Fibroblast of lung (primary cell): ENCODE results near the gene ERGIC1. TPM values are rescaled to one million over a fixed set of nuclear protein-coding genes. Genes with fewer than 3 reads are reported as not detected.

ENCODE experiments used
- DNase-seq, 2 donors: peaks; one replicate each; pipeline versions ENCODE4 v3.0.0 to v3.0.0-alpha.2; 2010; ENCODE audit warnings: low read depth in 2 of 2
- H2AFZ ChIP-seq: 2 replicates; pipeline ENCODE4 v1.5.1; 2012; ENCODE audit warnings: low read length, control low read depth, inconsistent platforms
- H3K27ac ChIP-seq: 2 replicates; pipeline ENCODE4 v1.5.1; 2011; ENCODE audit warnings: low read length, control low read depth; ENCODE audit not compliant: insufficient read depth
- H3K27me3 ChIP-seq: 2 replicates; pipeline ENCODE4 v1.5.1; 2011; ENCODE audit warnings: mild to moderate bottlenecking, low read length; ENCODE audit not compliant: control insufficient read depth, insufficient read depth
- H3K36me3 ChIP-seq: 2 replicates; pipeline ENCODE4 v1.5.1; 2011; ENCODE audit warnings: low read length; ENCODE audit not compliant: control insufficient read depth, insufficient read depth
- H3K4me1 ChIP-seq: 2 replicates; pipeline ENCODE4 v1.5.1; 2011; ENCODE audit warnings: low read length; ENCODE audit not compliant: control insufficient read depth, insufficient read depth; ENCODE audit errors: extremely low read depth
- H3K4me2 ChIP-seq: 2 replicates; pipeline ENCODE4 v1.5.1; 2011; ENCODE audit warnings: low read length, control low read depth; ENCODE audit not compliant: insufficient read depth; ENCODE audit errors: extremely low read depth
- H3K4me3 ChIP-seq, 4 experiments: fragments of 200-600 bp in 1 of 4; sonication (generic) in 1 of 4; replicated peaks in 1 of 4; 2 replicates each; pipeline ENCODE4 v1.5.1; 2011 to 2016; ENCODE audit warnings: low read length in 4 of 4, low read depth in 3 of 4, mild to moderate bottlenecking in 3 of 4, control low read depth in 2 of 4, inconsistent platforms in 1 of 4, mixed read lengths in 1 of 4; ENCODE audit not compliant: insufficient read depth in 1 of 4; ENCODE audit errors: control extremely low read depth in 1 of 4
- H3K79me2 ChIP-seq: 2 replicates; pipeline ENCODE4 v1.5.1; 2012; ENCODE audit warnings: mild to moderate bottlenecking, low read length, inconsistent platforms; ENCODE audit not compliant: control insufficient read depth, insufficient read depth
- H3K9ac ChIP-seq: 2 replicates; pipeline ENCODE4 v1.5.1; 2011; ENCODE audit warnings: mild to moderate bottlenecking, low read length, control low read depth; ENCODE audit not compliant: insufficient read depth
- H3K9me3 ChIP-seq: 2 replicates; pipeline ENCODE4 v1.5.1; 2012; ENCODE audit warnings: low read depth, low read length; ENCODE audit not compliant: control insufficient read depth, insufficient read depth
- H4K20me1 ChIP-seq: 2 replicates; pipeline ENCODE4 v1.5.1; 2011; ENCODE audit warnings: low read length; ENCODE audit not compliant: control insufficient read depth, insufficient read depth; ENCODE audit errors: extremely low read depth
- CTCF ChIP-seq, 2 donors: IDR thresholded peaks in 1 of 2; conservative IDR thresholded peaks in 1 of 2; 1 replicate in 1 of 2; 2 replicates in 1 of 2; pipeline ENCODE4 v1.5.1; 2011 to 2012; ENCODE audit warnings: low read length in 2 of 2, control low read depth in 1 of 2, inconsistent platforms in 1 of 2, low read depth in 1 of 2, mild to moderate bottlenecking in 1 of 2
- EZH2 ChIP-seq: IDR thresholded peaks from 2 replicates; pipeline ENCODE4 v1.5.1; 2012; ENCODE audit warnings: low read length, control low read depth, mild to moderate bottlenecking; ENCODE audit errors: missing control alignments
- polyA plus RNA-seq, 2 donors: library from polyadenylated mRNA; depleted of rRNA in 1 of 2; stranded (reverse) in 1 of 2; unstranded in 1 of 2; fragments of >200 nt; gene quantifications; 2 replicates each; pipeline ENCODE4 v1.2.1, GENCODE V29; 2011 to 2012; ENCODE audit warnings: missing spikeins in 1 of 2
- total RNA-seq: library from RNA; depleted of rRNA; stranded (reverse); fragments of >200 nt; gene quantifications from 2 replicates; pipeline ENCODE4 v1.2.1, GENCODE V29; 2014

Gene ERGIC1
- total and polyA plus RNA-seq, 2 donors (not counting 1 experiment from before 2014, with no cell fraction given) = 113 to 171 TPM

DNA sequence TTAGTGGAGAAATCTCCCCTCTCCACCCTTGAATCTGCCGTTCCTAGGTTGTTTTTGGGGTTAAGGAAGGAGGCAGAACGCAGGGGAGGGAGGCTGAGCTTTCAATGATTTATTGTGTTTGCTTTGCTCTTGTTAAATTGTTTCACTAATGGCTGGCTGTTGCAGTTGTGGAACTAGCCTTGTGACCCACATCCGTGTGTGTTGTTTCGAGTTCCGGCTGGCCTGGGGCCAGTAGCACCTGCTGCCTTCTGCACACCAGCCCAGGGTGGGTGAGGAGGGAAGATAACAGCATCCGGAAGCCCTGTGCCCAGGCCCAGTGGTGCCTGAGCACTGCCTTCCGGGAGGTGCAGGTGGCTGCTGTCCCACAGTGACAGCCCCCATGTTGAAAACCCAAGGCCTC lies 3.6 kb downstream of the ERGIC1 start:
- Histone ChIP-seq H3K36me3 (peaks cover 3% of the 10 kb centered on the region), H3K4me2 (no peak overlapping the region), H3K4me1 (peaks cover 10% of the 10 kb centered on the region), H2AFZ (no peak overlapping the region), H4K20me1 (no peaks in the 10 kb centered on the region), H3K9me3 (no peaks in the 10 kb centered on the region), H3K79me2 (peaks cover 68% of the 10 kb centered on the region), H3K27me3 (no peaks in the 10 kb centered on the region), H3K9ac (no peak overlapping the region), H3K27ac (no peak overlapping the region), H3K4me3 (no peak overlapping the region)
- TF ChIP-seq CTCF (conservative IDR thresholded peaks at IDR 0.05 in 1 of 2, IDR thresholded peaks at IDR 0.05 in 1 of 2; ENCODE audit: low read depth in 1 of 2, low read length in 2 of 2) (no peak), EZH2 (no peak)
- DNase-seq = no peak

DNA sequence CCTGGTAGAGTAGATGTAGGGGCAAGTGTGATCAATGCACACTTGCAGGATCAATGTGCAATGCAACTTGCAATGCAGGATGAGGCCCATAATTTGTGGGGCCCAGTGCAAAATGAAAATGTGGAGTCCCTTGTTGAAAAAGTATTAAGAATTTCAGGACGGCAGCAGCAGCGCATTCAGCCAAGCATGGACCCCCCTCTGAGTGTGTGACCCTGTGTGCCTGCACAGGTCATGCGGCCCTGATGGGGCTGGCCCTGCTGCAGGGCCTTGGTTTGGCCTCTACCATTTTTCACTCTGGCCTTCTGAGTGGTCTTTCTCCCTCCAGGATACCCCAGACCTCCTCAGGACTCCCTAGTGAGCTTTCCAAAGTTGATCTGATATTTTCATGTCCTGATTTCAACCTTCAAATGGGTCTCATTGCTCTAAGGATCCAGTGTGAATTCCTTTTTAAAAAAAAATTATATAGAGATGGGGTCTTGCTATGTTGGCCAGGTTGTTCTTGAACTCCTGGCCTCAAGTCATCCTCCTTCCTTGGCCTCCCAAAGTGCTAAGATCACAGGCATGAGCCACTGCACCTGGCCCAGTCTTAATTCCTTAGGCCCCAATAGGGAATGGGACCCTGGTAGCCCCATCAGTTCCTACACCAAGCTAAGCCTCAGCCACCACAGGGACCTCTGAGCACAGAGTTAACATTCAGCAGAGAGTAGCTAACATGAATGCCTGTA lies 4.3 kb downstream of the ERGIC1 start:
- Histone ChIP-seq H3K4me2 (no peak overlapping the region), H3K27ac (no peak overlapping the region), H3K9me3 (no peaks in the 10 kb centered on the region), H3K36me3 (peaks cover 3% of the 10 kb centered on the region), H3K4me3 (no peak overlapping the region), H3K27me3 (no peaks in the 10 kb centered on the region), H3K4me1 (peaks cover 9% of the 10 kb centered on the region), H3K79me2 (peaks cover 71% of the 10 kb centered on the region), H2AFZ (no peak overlapping the region), H4K20me1 (no peaks in the 10 kb centered on the region), H3K9ac (no peak overlapping the region)
- no peak for DNase-seq
- no peak for TF ChIP-seq EZH2
- TF ChIP-seq CTCF (conservative IDR thresholded peaks at IDR 0.05 in 1 of 2, IDR thresholded peaks at IDR 0.05 in 1 of 2; ENCODE audit: low read depth in 1 of 2, low read length in 2 of 2) = no peak

DNA sequence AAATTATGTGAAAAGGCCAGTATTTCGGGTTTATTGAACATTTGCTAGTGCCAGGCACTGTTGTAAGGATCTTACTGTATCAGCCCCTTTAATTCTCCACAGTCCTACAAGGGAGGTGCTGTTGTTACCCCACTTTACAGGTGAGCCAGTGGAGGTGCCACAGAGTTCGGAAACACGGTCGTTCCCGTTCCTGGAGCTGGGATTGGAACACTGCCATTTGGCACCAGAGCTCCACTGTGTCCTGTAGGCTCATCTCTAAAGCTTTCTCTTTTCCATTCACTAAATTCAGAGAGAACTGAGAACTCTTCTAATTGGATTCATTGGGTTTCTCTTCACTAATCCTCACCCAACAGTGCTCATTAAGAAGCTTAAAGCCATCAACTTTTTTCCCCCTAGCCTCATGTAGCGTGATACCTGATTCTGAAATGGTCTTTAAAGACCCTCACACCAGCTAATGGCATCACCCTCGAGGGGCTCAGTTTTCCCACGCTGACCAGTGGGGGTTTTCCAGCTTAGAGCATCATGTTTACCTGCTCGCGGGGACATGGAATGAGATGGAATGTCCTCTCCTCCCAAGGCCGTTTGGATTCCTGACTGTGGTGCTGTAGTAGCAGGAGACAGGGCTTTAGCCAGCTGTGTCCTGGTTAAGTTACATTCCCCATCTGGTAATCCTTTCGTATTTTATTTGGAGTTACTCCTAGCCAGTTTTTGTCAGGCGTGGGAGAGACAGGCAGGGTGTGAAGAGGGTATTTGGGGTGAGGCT lies 5.8 kb downstream of the ERGIC1 start:
- no peaks in the 10 kb centered on the region for H3K27me3 ChIP-seq
- TF ChIP-seq EZH2 (no peak), CTCF (conservative IDR thresholded peaks at IDR 0.05 in 1 of 2, IDR thresholded peaks at IDR 0.05 in 1 of 2; ENCODE audit: low read depth in 1 of 2, low read length in 2 of 2) (no peak)
- peaks cover 82% of the 10 kb centered on the region for H3K79me2 ChIP-seq
- no peak overlapping the region for H3K4me3 ChIP-seq
- no peak for DNase-seq
- H2AFZ ChIP-seq = no peak overlapping the region
- no peak overlapping the region for H3K27ac ChIP-seq
- H3K9me3 ChIP-seq = no peaks in the 10 kb centered on the region
- H3K36me3 ChIP-seq = peaks cover 3% of the 10 kb centered on the region
- peaks cover 4% of the 10 kb centered on the region for H3K4me1 ChIP-seq
- no peaks in the 10 kb centered on the region for H4K20me1 ChIP-seq
- no peak overlapping the region for H3K4me2 ChIP-seq
- H3K9ac ChIP-seq = no peak overlapping the region
